Muscle of leg (tissue), 11 donors: ENCODE data around the gene LDAH. TPM values are rescaled to one million over a fixed set of nuclear protein-coding genes. Genes with fewer than 3 reads are reported as not detected.

Experiments
- DNase-seq: peaks from one replicate; pipeline ENCODE4 v3.0.0; 2013
- H3K27ac ChIP-seq: one replicate; pipeline ENCODE4 v1.5.1; 2013; ENCODE audit warnings: mild to moderate bottlenecking, low read length, control low read depth
- H3K27me3 ChIP-seq: one replicate; pipeline ENCODE4 v1.6.1; 2013; ENCODE audit warnings: low read length; ENCODE audit not compliant: control insufficient read depth, insufficient read depth
- H3K36me3 ChIP-seq: one replicate; pipeline ENCODE4 v1.6.1; 2013; ENCODE audit warnings: low read length; ENCODE audit not compliant: control insufficient read depth, insufficient read depth
- H3K4me1 ChIP-seq: one replicate; pipeline ENCODE4 v1.6.1; 2013; ENCODE audit warnings: low read length; ENCODE audit not compliant: control insufficient read depth, insufficient read depth
- H3K4me3 ChIP-seq: one replicate; pipeline ENCODE4 v1.5.1; 2013; ENCODE audit warnings: low read length, control low read depth
- H3K9me3 ChIP-seq: replicated peaks from 2 replicates; pipeline ENCODE4 v1.6.1; 2013; ENCODE audit warnings: low read depth, low read length; ENCODE audit not compliant: control insufficient read depth
- WGBS: methylation state at CpG from one replicate; pipeline ENCODE4 v1.1.5; 2013; ENCODE audit warnings: missing lambda C conversion rate; ENCODE audit not compliant: insufficient coverage; 5-methylcytosine and 5-hydroxymethylcytosine counted together
- polyA plus RNA-seq, 8 donors: library from polyadenylated mRNA; unstranded; fragments of 120-200 nt; gene quantifications; one replicate each; pipeline versions ENCODE4 v1.2.1 to v1.2.3, GENCODE V29; 2013; ENCODE audit warnings: inconsistent platforms in 1 of 8, low replicate concordance in 1 of 8; ENCODE audit not compliant: insufficient read length in 8 of 8, insufficient read depth in 1 of 8
- total RNA-seq: library from RNA; stranded (reverse); fragments of 120-200 nt; gene quantifications from one replicate; pipeline ENCODE4 v1.2.4, GENCODE V29; 2013

Gene LDAH
- total and polyA plus RNA-seq, 9 donors, result 8.5 to 15.5 (median 10.9) TPM

DNA sequence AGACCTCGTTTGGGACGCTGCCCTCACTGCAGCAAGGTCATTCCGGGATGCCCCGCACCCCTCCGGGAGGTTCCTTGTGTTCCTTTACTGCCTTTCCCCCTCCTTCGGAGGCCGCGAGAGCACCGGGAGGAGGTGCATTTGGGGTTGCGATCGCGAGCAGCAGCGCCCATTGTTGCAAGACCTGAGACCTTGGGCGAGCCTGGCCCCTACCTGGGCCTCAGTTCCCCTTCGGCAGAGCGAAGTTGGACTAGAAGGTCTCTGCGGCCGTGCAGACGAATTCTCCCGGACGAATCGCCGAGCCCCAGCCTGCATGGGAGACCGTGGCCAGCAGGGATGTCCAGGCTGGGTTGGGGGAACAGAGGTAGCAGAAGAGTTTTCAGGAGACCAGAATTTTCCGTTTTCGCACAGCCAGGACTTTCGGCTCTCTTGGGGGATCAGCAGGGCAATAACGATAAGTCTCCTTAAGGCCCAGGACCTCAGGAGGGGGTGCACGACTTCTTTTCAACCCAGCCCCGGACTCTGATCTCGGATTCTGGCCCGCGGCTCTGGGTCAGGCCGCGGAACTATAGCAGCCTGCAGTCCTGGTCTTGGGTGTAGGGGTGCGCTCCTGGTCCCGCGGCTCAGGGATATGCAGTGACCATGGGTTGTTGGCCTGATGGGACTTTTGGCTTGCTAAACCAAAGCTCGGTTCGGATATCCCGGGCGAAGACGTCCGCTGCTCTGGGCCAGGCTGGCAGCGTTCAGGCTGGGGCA lies 153.2 kb downstream of the LDAH start:
- Histone ChIP-seq H3K36me3 (no peaks in the 10 kb centered on the region), H3K9me3 (no peaks in the 10 kb centered on the region), H3K4me3 (no peak overlapping the region), H3K27ac (no peak overlapping the region), H3K4me1 (peaks cover 46% of the 10 kb centered on the region), H3K27me3 (peaks cover 91% of the 10 kb centered on the region)
- no peak for DNase-seq
- WGBS, result 36% methylated on average over 42 of the region's 45 CpGs

- Histone ChIP-seq H3K36me3 (no peaks in the 10 kb centered on the region), H3K9me3 (no peaks in the 10 kb centered on the region), H3K4me1 (peaks cover 43% of the 10 kb centered on the region), H3K4me3 (no peak overlapping the region), H3K27me3 (peaks cover 91% of the 10 kb centered on the region), H3K27ac (no peak overlapping the region)
- DNase-seq, result no peak
- WGBS, result 100% methylated on average over 1 of the region's 8 CpGs
These were observed 153.9 kb downstream of the LDAH start for GRCh38 chr2:20668871-20669475.

DNA sequence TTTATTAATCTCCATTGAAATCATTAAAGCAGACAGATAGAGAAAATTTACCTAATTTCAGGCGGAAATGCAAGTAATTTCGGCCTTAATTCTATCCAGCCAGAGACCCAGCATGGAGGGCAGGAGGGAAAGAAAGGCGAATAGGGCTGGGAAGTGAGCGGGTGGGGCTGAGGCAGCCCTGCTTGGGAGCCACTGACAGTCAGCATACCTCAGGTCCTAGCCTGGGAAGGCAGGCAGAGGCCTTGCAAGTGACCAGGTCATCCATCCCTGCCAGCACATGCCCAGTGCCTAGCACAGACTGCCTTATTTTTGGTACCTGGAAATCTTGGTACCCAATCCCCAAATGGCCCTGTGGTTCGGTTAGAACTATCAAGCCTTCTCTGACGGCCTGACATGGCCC lies 154.4 kb downstream of the LDAH start:
- 88% methylated on average over 3 of the region's 6 CpGs for WGBS
- H3K9me3 ChIP-seq, result no peaks in the 10 kb centered on the region
- H3K4me1 ChIP-seq, result peaks cover 43% of the 10 kb centered on the region
- H3K27me3 ChIP-seq, result peaks cover 91% of the 10 kb centered on the region
- DNase-seq, result no peak
- H3K27ac ChIP-seq, result no peak overlapping the region
- H3K36me3 ChIP-seq, result no peaks in the 10 kb centered on the region
- no peak overlapping the region for H3K4me3 ChIP-seq

DNA sequence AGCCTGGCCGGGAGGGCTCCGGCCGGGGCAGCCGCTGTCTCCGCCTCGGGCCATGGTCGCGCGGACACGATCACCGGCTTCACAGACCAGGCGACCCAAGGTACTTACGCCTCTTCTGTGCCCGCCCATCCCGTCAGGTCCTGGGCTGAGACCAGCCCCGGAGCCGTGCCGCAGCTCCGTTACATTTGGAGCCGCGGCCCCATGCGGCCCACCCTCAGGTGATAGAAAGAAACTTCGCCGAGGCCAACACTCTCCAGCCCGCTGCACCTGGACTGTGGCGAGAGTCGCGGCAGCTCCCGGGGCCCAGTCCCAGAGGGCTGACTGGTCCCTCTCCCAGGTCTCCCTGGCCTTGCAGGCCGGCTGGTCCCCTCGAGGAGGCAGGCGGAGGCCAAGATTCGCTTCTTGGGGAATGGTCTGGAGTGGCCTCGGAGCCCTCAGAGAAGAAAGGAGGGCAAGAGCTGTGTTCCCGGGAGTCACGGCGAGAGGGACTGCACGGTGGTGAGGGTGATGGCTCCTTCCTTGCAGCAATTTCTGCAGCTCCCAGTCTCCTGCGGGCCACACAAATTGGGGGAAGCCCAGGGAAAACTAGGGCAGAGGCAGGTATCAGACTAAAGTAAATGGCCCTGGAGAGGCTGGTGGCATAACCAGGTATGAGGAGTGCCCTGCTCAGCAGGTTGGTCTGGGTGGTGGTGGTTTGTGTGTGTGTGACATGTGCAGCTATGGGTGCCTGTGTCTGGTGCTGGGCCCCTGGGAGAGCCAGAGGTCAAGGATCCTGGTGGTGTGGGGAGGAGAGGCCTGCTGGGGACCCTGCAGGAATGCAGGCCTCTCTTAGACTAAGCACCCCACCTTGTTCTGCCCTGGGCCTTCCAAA lies 155.1 kb downstream of the LDAH start:
- Histone ChIP-seq H3K36me3 (no peaks in the 10 kb centered on the region), H3K27me3 (peaks cover 96% of the 10 kb centered on the region), H3K4me1 (peaks cover 43% of the 10 kb centered on the region), H3K9me3 (no peaks in the 10 kb centered on the region), H3K4me3 (peak overlapping the region; percentile 34), H3K27ac (no peak overlapping the region)
- WGBS, result 15% methylated on average over 36 of the region's 39 CpGs
- no peak for DNase-seq

- peaks cover 96% of the 10 kb centered on the region for H3K27me3 ChIP-seq
- H3K9me3 ChIP-seq, result no peaks in the 10 kb centered on the region
- H3K4me1 ChIP-seq, result peaks cover 41% of the 10 kb centered on the region
- no peak overlapping the region for H3K27ac ChIP-seq
- peak overlapping the region; percentile 34 for H3K4me3 ChIP-seq
- no peaks in the 10 kb centered on the region for H3K36me3 ChIP-seq
- DNase-seq, result no peak
- under 1% methylated on average over 62 of the region's 62 CpGs for WGBS
These were observed 155.8 kb downstream of the LDAH start for GRCh38 chr2:20667151-20667530.

DNA sequence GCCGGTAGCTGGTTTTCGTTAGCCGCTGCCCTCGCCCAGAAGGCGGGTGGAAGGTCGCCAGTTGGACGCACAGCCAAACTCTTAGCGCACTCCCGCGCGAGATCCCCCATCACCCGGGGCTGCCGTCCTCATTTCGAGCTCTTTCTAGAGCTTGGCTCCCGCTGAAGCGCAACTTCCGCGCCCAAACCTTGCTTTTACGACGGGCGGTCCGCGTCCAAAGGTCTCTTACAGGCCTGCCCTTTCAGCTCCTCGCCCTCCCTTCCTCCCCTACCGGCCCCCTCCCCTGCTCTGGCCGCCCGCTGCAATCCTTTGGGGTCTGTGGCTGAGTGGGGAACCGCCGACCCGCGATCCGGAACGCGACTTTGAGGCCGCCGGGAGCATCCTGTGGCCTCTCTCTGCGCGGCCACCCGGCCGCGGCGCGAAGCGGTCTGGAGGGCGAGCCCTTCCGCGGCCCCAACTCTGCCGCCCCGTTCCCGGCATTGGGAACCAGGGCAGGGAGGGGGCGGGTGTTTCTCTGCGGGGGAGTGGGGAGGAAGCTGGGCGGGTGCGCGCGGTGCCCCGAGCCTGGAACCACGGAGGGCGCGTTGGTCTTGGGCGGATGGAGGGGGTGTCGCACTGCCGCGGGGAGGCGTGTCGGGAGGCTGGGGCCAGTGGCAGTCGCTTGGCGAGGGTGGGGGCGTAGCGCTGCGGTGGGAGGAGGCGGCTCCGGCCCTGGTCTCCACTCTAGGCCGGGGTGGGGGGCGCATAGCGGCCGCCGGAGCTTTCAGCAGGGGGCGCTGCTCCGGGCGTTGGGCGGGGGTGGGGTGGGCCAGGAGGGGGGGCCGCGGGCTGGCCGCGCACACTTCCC lies 156.4 kb downstream of the LDAH start, which contains the start of gene GDF7:
GDF7 (plus strand) TSS at position 841 of the 847 bp plus-strand sequence. CDS start 96 bp downstream, outside the sequence.
- Histone ChIP-seq H3K9me3 (no peaks in the 10 kb centered on the region), H3K36me3 (no peaks in the 10 kb centered on the region), H3K4me1 (peaks cover 39% of the 10 kb centered on the region), H3K27me3 (peaks cover 96% of the 10 kb centered on the region), H3K27ac (no peak within 1 kb of the TSS), H3K4me3 (peak within 1 kb of the TSS; percentile 34)
- peak; percentile 54 for DNase-seq
- under 1% methylated on average over 68 of the region's 86 CpGs for WGBS

DNA sequence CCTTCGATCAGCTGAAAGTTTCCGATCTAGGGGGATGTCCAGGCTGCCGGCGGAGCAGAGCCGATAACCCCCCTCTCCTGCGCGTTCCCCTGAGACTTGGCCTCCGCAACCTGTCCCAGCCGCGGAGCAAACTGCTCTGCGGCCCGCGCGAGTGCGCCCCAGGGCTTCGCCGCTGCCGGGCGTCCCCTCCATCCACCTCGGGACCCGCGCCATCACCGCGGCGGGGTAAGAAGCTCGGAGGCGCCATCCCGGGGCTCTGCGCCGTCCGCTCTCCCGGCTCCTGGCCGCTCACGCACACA lies 156.9 kb downstream of the LDAH start:
- H3K4me3 ChIP-seq, result peak overlapping the region; percentile 27
- WGBS, result under 1% methylated on average over 34 of the region's 34 CpGs
- no peak for DNase-seq
- no peaks in the 10 kb centered on the region for H3K36me3 ChIP-seq
- peaks cover 96% of the 10 kb centered on the region for H3K27me3 ChIP-seq
- H3K9me3 ChIP-seq, result no peaks in the 10 kb centered on the region
- H3K4me1 ChIP-seq, result peaks cover 34% of the 10 kb centered on the region
- no peak overlapping the region for H3K27ac ChIP-seq

- Histone ChIP-seq H3K4me3 (peak overlapping the region; percentile 27), H3K9me3 (no peaks in the 10 kb centered on the region), H3K27ac (no peak overlapping the region), H3K4me1 (peaks cover 34% of the 10 kb centered on the region), H3K27me3 (peaks cover 94% of the 10 kb centered on the region), H3K36me3 (no peaks in the 10 kb centered on the region)
- WGBS, result 3% methylated on average over 45 of the region's 49 CpGs
- no peak for DNase-seq
These were observed 157.5 kb downstream of the LDAH start for GRCh38 chr2:20665243-20666004.
